Measurements from ENCODE around the gene TNFAIP8L3. TPM values are rescaled to one million over a fixed set of nuclear protein-coding genes. Genes with fewer than 3 reads are reported as not detected.

TNFAIP8L3 gene
- total and polyA plus RNA-seq, 5 donors: 3.0 to 9.4 (median 5.9) TPM

GRCh38 chr15:51075826-51076523 lies 18.7 kb downstream of the TNFAIP8L3 start:
- ATAC-seq (no peak), DNase-seq (peak in 1 of 3 donors; percentile 40)
- WGBS: 64% methylated on average over 7 of the region's 7 CpGs
- intact Hi-C loops (cut with DNase I): no loop called here
- Histone ChIP-seq H3K4me1 (ENCODE audit: control insufficient read depth, insufficient read depth, low read length) (no peaks in the 10 kb centered on the region), H3K27ac (ENCODE audit: low read length) (peak overlapping the region; percentile 48), H3K27me3 (ENCODE audit: control insufficient read depth, insufficient read depth) (no peaks in the 10 kb centered on the region), H3K9me3 (ENCODE audit: control insufficient read depth, low read length) (no peaks in the 10 kb centered on the region), H3K4me3 (ENCODE audit: low read length) (no peak overlapping the region)

GRCh38 chr15:51075364-51075763 lies 19.3 kb downstream of the TNFAIP8L3 start:
- Histone ChIP-seq H3K4me1 (ENCODE audit: control insufficient read depth, insufficient read depth, low read length) (no peaks in the 10 kb centered on the region), H3K27ac (ENCODE audit: low read length) (peak overlapping the region; percentile 73), H3K9me3 (ENCODE audit: control insufficient read depth, low read length) (no peaks in the 10 kb centered on the region), H3K4me3 (ENCODE audit: low read length) (no peak overlapping the region), H3K27me3 (ENCODE audit: control insufficient read depth, insufficient read depth) (no peaks in the 10 kb centered on the region)
- 53% methylated on average over 5 of the region's 5 CpGs for WGBS
- DNase-seq (peak; percentile 19 to 60 (median 50)), ATAC-seq (peak; percentile 67 to 80)
- intact Hi-C loops (cut with DNase I): no loop called here

GRCh38 chr15:51074926-51075325 lies 19.8 kb downstream of the TNFAIP8L3 start:
- H3K4me1 ChIP-seq (ENCODE audit: control insufficient read depth, insufficient read depth, low read length): no peaks in the 10 kb centered on the region
- H3K27ac ChIP-seq (ENCODE audit: low read length): peak overlapping the region; percentile 73
- no peak for ATAC-seq

GRCh38 chr15:51071578-51071977 lies 23.1 kb downstream of the TNFAIP8L3 start:
- Histone ChIP-seq H3K27ac (ENCODE audit: low read length) (no peak overlapping the region), H3K4me3 (ENCODE audit: low read length) (no peak overlapping the region), H3K9me3 (ENCODE audit: control insufficient read depth, low read length) (no peaks in the 10 kb centered on the region), H3K27me3 (ENCODE audit: control insufficient read depth, insufficient read depth) (no peaks in the 10 kb centered on the region), H3K4me1 (ENCODE audit: control insufficient read depth, insufficient read depth, low read length) (no peaks in the 10 kb centered on the region)
- intact Hi-C loops (cut with DNase I): no loop called here
- WGBS: 48% methylated on average over 1 of the region's 1 CpG
- no peak for ATAC-seq
- no peak for DNase-seq

More at GRCh38 chr15:51074926-51075325, 19.8 kb downstream of the TNFAIP8L3 start:
- Histone ChIP-seq H3K9me3 (ENCODE audit: control insufficient read depth, low read length) (no peaks in the 10 kb centered on the region), H3K4me3 (ENCODE audit: low read length) (no peak overlapping the region), H3K27me3 (ENCODE audit: control insufficient read depth, insufficient read depth) (no peaks in the 10 kb centered on the region)
- 88% methylated on average over 5 of the region's 5 CpGs for WGBS
- intact Hi-C loops (cut with DNase I): no loop called here
- no peak for DNase-seq

GRCh38 chr15:51069983-51070382 lies 24.7 kb downstream of the TNFAIP8L3 start:
- no peak overlapping the region for H3K4me3 ChIP-seq (ENCODE audit: low read length)
- ATAC-seq (no peak), DNase-seq (no peak)
- H3K4me1 ChIP-seq (ENCODE audit: control insufficient read depth, insufficient read depth, low read length): no peaks in the 10 kb centered on the region
- H3K9me3 ChIP-seq (ENCODE audit: control insufficient read depth, low read length): no peaks in the 10 kb centered on the region
- no peaks in the 10 kb centered on the region for H3K27me3 ChIP-seq (ENCODE audit: control insufficient read depth, insufficient read depth)
- no peak overlapping the region for H3K27ac ChIP-seq (ENCODE audit: low read length)
- intact Hi-C loops (cut with DNase I): no loop called here

- WGBS: 91% methylated on average over 3 of the region's 3 CpGs
- DNase-seq (no peak), ATAC-seq (no peak)
- H3K4me3 ChIP-seq (ENCODE audit: low read length): no peak overlapping the region
- no peaks in the 10 kb centered on the region for H3K4me1 ChIP-seq (ENCODE audit: control insufficient read depth, insufficient read depth, low read length)
- no peaks in the 10 kb centered on the region for H3K27me3 ChIP-seq (ENCODE audit: control insufficient read depth, insufficient read depth)
- intact Hi-C loops (cut with DNase I): no loop called here
- H3K9me3 ChIP-seq (ENCODE audit: control insufficient read depth, low read length): no peaks in the 10 kb centered on the region
- H3K27ac ChIP-seq (ENCODE audit: low read length): no peak overlapping the region
Observed at GRCh38 chr15:51067510-51067909, 27.2 kb downstream of the TNFAIP8L3 start.

- Histone ChIP-seq H3K27me3 (ENCODE audit: control insufficient read depth, insufficient read depth) (no peaks in the 10 kb centered on the region), H3K4me1 (ENCODE audit: control insufficient read depth, insufficient read depth, low read length) (no peaks in the 10 kb centered on the region), H3K27ac (ENCODE audit: low read length) (no peak overlapping the region), H3K4me3 (ENCODE audit: low read length) (no peak overlapping the region), H3K9me3 (ENCODE audit: control insufficient read depth, low read length) (no peaks in the 10 kb centered on the region)
- WGBS: 71% methylated on average over 1 of the region's 1 CpG
- intact Hi-C loops (cut with DNase I): no loop called here
- ATAC-seq (no peak), DNase-seq (no peak)
Observed at GRCh38 chr15:51065781-51066180, 28.9 kb downstream of the TNFAIP8L3 start.

- no peak for ATAC-seq
- DNase-seq: no peak
- Histone ChIP-seq H3K9me3 (ENCODE audit: control insufficient read depth, low read length) (no peaks in the 10 kb centered on the region), H3K4me3 (ENCODE audit: low read length) (no peak overlapping the region), H3K27ac (ENCODE audit: low read length) (no peak overlapping the region), H3K27me3 (ENCODE audit: control insufficient read depth, insufficient read depth) (no peaks in the 10 kb centered on the region), H3K4me1 (ENCODE audit: control insufficient read depth, insufficient read depth, low read length) (no peaks in the 10 kb centered on the region)
- intact Hi-C loops (cut with DNase I): no loop called here
Observed at GRCh38 chr15:51065261-51065660, 29.4 kb downstream of the TNFAIP8L3 start.

GRCh38 chr15:51062736-51063135 lies 32.0 kb downstream of the TNFAIP8L3 start:
- H3K4me3 ChIP-seq (ENCODE audit: low read length): no peak overlapping the region
- no peaks in the 10 kb centered on the region for H3K9me3 ChIP-seq (ENCODE audit: control insufficient read depth, low read length)
- no peak for ATAC-seq
- H3K27me3 ChIP-seq (ENCODE audit: control insufficient read depth, insufficient read depth): no peaks in the 10 kb centered on the region
- no peak overlapping the region for H3K27ac ChIP-seq (ENCODE audit: low read length)
- WGBS: 76% methylated on average over 1 of the region's 1 CpG
- DNase-seq: no peak
- no peaks in the 10 kb centered on the region for H3K4me1 ChIP-seq (ENCODE audit: control insufficient read depth, insufficient read depth, low read length)
- intact Hi-C loops (cut with DNase I): no loop called here

- Histone ChIP-seq H3K4me1 (ENCODE audit: control insufficient read depth, insufficient read depth, low read length) (no peaks in the 10 kb centered on the region), H3K9me3 (ENCODE audit: control insufficient read depth, low read length) (no peaks in the 10 kb centered on the region), H3K27me3 (ENCODE audit: control insufficient read depth, insufficient read depth) (no peaks in the 10 kb centered on the region), H3K4me3 (ENCODE audit: low read length) (no peak overlapping the region), H3K27ac (ENCODE audit: low read length) (no peak overlapping the region)
- 89% methylated on average over 3 of the region's 3 CpGs for WGBS
- ATAC-seq: no peak
- intact Hi-C loops (cut with DNase I): no loop called here
- DNase-seq: no peak
Observed at GRCh38 chr15:51060030-51060673, 34.6 kb downstream of the TNFAIP8L3 start.

GRCh38 chr15:51054535-51054934 lies 40.2 kb downstream of the TNFAIP8L3 start:
- Histone ChIP-seq H3K27me3 (ENCODE audit: control insufficient read depth, insufficient read depth) (no peaks in the 10 kb centered on the region), H3K4me3 (ENCODE audit: low read length) (no peak overlapping the region), H3K27ac (ENCODE audit: low read length) (no peak overlapping the region), H3K4me1 (ENCODE audit: control insufficient read depth, insufficient read depth, low read length) (peaks cover 9% of the 10 kb centered on the region), H3K9me3 (ENCODE audit: control insufficient read depth, low read length) (no peaks in the 10 kb centered on the region)
- intact Hi-C loops (cut with DNase I): no loop called here
- ATAC-seq: no peak
- 95% methylated on average over 1 of the region's 1 CpG for WGBS
- DNase-seq: no peak

Data from right cardiac atrium (tissue), 5 donors.